Measurements from ENCODE around the gene CHST3.
A peak's percentile ranks its signal among the peaks of the same experiment; 100 is the strongest.

The CHST3 gene

GRCh38 chr10:72058989-72059842 lies 95.0 kb downstream of the CHST3 start:
- peak; percentile 12 for DNase-seq (ENCODE audit: low read depth)

GRCh38 chr10:72059843-72060822 lies 95.9 kb downstream of the CHST3 start:
- DNase-seq (ENCODE audit: low read depth) = no peak

GRCh38 chr10:72061491-72061890 lies 97.3 kb downstream of the CHST3 start:
- DNase-seq (ENCODE audit: low read depth) = no peak

- no peak for DNase-seq (ENCODE audit: low read depth)
These were observed 97.7 kb downstream of the CHST3 start for GRCh38 chr10:72061930-72062329.

- DNase-seq (ENCODE audit: low read depth) = no peak
These were observed 98.2 kb downstream of the CHST3 start for GRCh38 chr10:72062382-72062781.

Measured in stimulated activated CD8-positive, alpha-beta memory T cell treated with anti-CD3 and anti-CD28 coated beads, Interleukin-12 subunit alpha, Interleukin-12 subunit beta, amount 100 ng/mL, for 1 hour (primary cell).